Common myeloid progenitor, CD34-positive (primary cell): ENCODE data around the gene RICTOR.

ENCODE experiments used
- CTCF ChIA-PET: fragments of 350-600 bp; sonication (Branson Sonifier 250); formaldehyde crosslinking; loops from one replicate; lab custom pipeline; 2021; ENCODE audit warnings: antibody characterized with exemption; lab: Charles Lee
- POLR2A ChIA-PET: fragments of 350-600 bp; sonication (Branson Sonifier 250); formaldehyde crosslinking; loops from one replicate; lab custom pipeline; 2021; ENCODE audit warnings: antibody characterized with exemption; lab: Charles Lee
- DNase-seq, 3 donors: peaks; one replicate each; pipeline versions ENCODE4 v3.0.0 to v3.0.0-alpha.2; 2013
- H3K27ac ChIP-seq, 2 experiments: 1 replicate in 1 of 2; 2 replicates in 1 of 2; pipeline ENCODE4 v1.7.0; 2013; ENCODE audit warnings: inconsistent platforms in 2 of 2, low read length in 2 of 2, mild to moderate bottlenecking in 2 of 2, low read depth in 1 of 2, moderate library complexity in 1 of 2; ENCODE audit not compliant: severe bottlenecking in 2 of 2, insufficient read depth in 1 of 2, poor library complexity in 1 of 2
- H3K27me3 ChIP-seq, 5 experiments: replicated peaks in 2 of 5; 1 replicate in 3 of 5; 2 replicates in 2 of 5; pipeline versions ENCODE4 v1.6.1 to v1.7.0; 2013; ENCODE audit warnings: low read length in 4 of 5, mild to moderate bottlenecking in 2 of 5, moderate library complexity in 2 of 5, inconsistent platforms in 1 of 5; ENCODE audit not compliant: insufficient read depth in 5 of 5, control insufficient read depth in 4 of 5
- H3K36me3 ChIP-seq, 4 experiments: 1 replicate in 2 of 4; 2 replicates in 2 of 4; pipeline versions ENCODE4 v1.6.1 to v1.7.0; 2013; ENCODE audit warnings: low read length in 3 of 4, control low read depth in 1 of 4, mild to moderate bottlenecking in 1 of 4; ENCODE audit not compliant: control insufficient read depth in 4 of 4, insufficient read depth in 4 of 4
- H3K4me1 ChIP-seq, 4 experiments: 1 replicate in 3 of 4; 2 replicates in 1 of 4; pipeline versions ENCODE4 v1.6.1 to v1.7.1; 2013; ENCODE audit warnings: low read length in 3 of 4, mild to moderate bottlenecking in 3 of 4, control low read depth in 1 of 4, inconsistent platforms in 1 of 4, moderate library complexity in 1 of 4; ENCODE audit not compliant: control insufficient read depth in 4 of 4, insufficient read depth in 4 of 4; ENCODE audit errors: control extremely low read depth in 1 of 4
- H3K4me3 ChIP-seq, 7 experiments: 1 replicate in 4 of 7; 2 replicates in 3 of 7; pipeline versions ENCODE4 v1.5.1 to v1.7.0; 2013; ENCODE audit warnings: mild to moderate bottlenecking in 7 of 7, low read length in 6 of 7, moderate library complexity in 6 of 7, inconsistent platforms in 2 of 7, low read depth in 2 of 7, control low read depth in 1 of 7; ENCODE audit not compliant: insufficient read depth in 4 of 7, control insufficient read depth in 1 of 7; ENCODE audit errors: extremely low read depth in 1 of 7
- H3K9me3 ChIP-seq, 5 experiments: 1 replicate in 4 of 5; 2 replicates in 1 of 5; pipeline versions ENCODE4 v1.6.1 to v1.7.1; 2013; ENCODE audit warnings: low read length in 4 of 5, mild to moderate bottlenecking in 2 of 5, inconsistent platforms in 1 of 5, low read depth in 1 of 5, moderate library complexity in 1 of 5; ENCODE audit not compliant: control insufficient read depth in 4 of 5, insufficient read depth in 2 of 5; ENCODE audit errors: control extremely low read depth in 1 of 5
- WGBS: methylation state at CpG from one replicate; pipeline ENCODE4 v1.1.5; 2013; ENCODE audit not compliant: insufficient coverage; 5-methylcytosine and 5-hydroxymethylcytosine counted together

The RICTOR gene

DNA sequence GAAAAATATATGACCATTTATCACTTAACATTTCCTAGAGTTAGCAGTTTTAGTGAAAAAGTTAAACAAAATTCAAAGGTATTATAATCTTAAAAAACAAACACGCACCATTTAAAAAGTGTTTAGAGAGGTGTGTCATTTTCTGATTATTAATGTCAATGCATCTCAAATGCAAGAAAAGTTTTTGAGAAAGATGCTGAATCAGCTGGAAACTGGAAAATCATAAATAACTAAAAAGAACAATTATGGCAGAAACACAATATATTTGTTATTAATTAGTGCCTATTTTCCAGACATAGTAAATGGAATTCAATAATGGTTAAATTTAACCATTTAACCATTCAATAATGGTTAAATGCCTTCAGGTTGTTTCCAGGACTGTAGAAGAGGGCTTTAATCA lies 64.9 kb downstream of the RICTOR start:
- H3K4me1 ChIP-seq, result peaks cover 0 to 6% (median 1%) of the 10 kb centered on the region in 4 experiments
- POLR2A ChIA-PET, result no interaction called here
- H3K27ac ChIP-seq, result no peak overlapping the region
- CTCF ChIA-PET, result interaction anchor here (3.0 kb wide), 1 partner anchor 72 kb away, joined by 10 read pairs; no protein-coding TSS in a partner anchor
- H3K9me3 ChIP-seq, result peaks cover 7 to 27% (median 13%) of the 10 kb centered on the region in 5 experiments
- no peak for DNase-seq
- WGBS, result no CpG with 5 or more reads among the region's 1 CpG
- no peak overlapping the region for H3K4me3 ChIP-seq
- H3K27me3 ChIP-seq, result no peaks in the 10 kb centered on the region
- peaks cover 4 to 36% (median 23%) of the 10 kb centered on the region in 4 experiments for H3K36me3 ChIP-seq

DNA sequence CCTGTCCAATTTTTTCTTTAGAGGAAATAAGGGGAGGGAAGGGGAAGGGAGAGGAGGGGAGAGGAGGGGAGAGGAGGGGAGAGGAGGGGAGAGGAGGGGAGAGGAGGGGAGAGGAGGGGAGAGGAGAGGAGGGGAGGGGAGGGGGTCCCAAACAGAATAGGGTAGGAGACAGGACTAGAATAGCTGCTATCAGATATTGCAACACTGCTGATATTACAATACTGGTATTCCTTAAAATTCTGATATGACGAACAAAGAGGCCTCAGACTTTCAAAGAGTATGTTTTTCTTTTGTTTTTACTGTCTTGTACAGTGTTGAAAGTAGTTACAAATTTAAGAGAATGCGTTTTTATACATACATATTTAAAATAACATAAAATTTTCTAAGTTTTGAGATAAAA lies 67.5 kb downstream of the RICTOR start:
- no peaks in the 10 kb centered on the region for H3K27me3 ChIP-seq
- no CpG with 5 or more reads among the region's 2 CpGs for WGBS
- POLR2A ChIA-PET, result interaction anchor here (1.7 kb wide), 1 partner anchor 74 kb away, joined by 5 read pairs; no protein-coding TSS in a partner anchor

GRCh38 chr5:39005566-39006232 lies 68.5 kb downstream of the RICTOR start:
- peaks cover 0 to 16% (median 6%) of the 10 kb centered on the region in 4 experiments for H3K36me3 ChIP-seq
- H3K4me1 ChIP-seq, result peaks cover 0 to 6% (median 1%) of the 10 kb centered on the region in 4 experiments
- POLR2A ChIA-PET, result interaction anchor here (1.2 to 1.7 kb wide), 2 partner anchors 9 to 75 kb away, joined by 3 to 5 read pairs; no protein-coding TSS in a partner anchor
- no peak overlapping the region for H3K4me3 ChIP-seq
- H3K27me3 ChIP-seq, result no peaks in the 10 kb centered on the region
- H3K9me3 ChIP-seq, result no peaks in the 10 kb centered on the region
- peak overlapping the region in 1 of 2 experiments; percentile 35 for H3K27ac ChIP-seq
- 100% methylated on average over 1 of the region's 3 CpGs for WGBS
- CTCF ChIA-PET, result interaction anchor here (0.6 to 6.6 kb wide), 22 partner anchors 8 to 277 kb away, joined by 3 to 79 read pairs (median 3); no protein-coding TSS in a partner anchor
- DNase-seq, result peak; percentile 65 to 82 (median 77)

More for the DNA sequence above, 67.5 kb downstream of the RICTOR start:
- Histone ChIP-seq H3K9me3 (peaks cover 0 to 9% (median 7%) of the 10 kb centered on the region in 5 experiments), H3K4me1 (peaks cover 0 to 6% (median 1%) of the 10 kb centered on the region in 4 experiments), H3K36me3 (peaks cover 0 to 25% (median 12%) of the 10 kb centered on the region in 4 experiments), H3K27ac (peak overlapping the region in 1 of 2 experiments; percentile 38), H3K4me3 (no peak overlapping the region)
- DNase-seq, result no peak
- CTCF ChIA-PET, result interaction anchor here (0.8 to 6.6 kb wide), 12 partner anchors 9 to 267 kb away, joined by 3 to 79 read pairs (median 4); no protein-coding TSS in a partner anchor

DNA sequence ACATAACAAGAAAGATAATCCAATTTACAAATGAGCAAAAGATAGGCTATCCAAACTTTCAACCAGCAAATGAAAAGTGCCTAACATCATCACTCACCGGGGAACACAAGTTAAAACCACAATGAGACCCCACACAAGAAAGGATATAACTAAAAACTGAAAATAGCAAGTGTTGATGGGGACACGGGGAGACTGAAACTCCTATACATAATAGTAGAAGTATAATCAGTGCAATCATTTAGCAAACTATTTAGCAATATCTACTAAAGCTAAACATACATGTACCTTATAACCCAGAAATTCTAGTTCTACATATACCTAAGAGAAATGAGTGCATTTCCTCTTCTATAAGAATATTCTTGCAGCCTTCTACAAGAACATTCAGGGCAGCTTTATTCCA lies 72.5 kb downstream of the RICTOR start:
- ChIA-PET CTCF (interaction anchor here (0.7 to 6.6 kb wide), 4 partner anchors 16 to 583 kb away, joined by 3 to 79 read pairs (median 4); no protein-coding TSS in a partner anchor), POLR2A (no interaction called here)
- H3K36me3 ChIP-seq, result peaks cover 2 to 31% (median 7%) of the 10 kb centered on the region in 4 experiments
- H3K4me1 ChIP-seq, result peaks cover 0 to 6% (median 1%) of the 10 kb centered on the region in 4 experiments
- H3K27ac ChIP-seq, result no peak overlapping the region
- H3K27me3 ChIP-seq, result no peaks in the 10 kb centered on the region
- no peak overlapping the region for H3K4me3 ChIP-seq
- H3K9me3 ChIP-seq, result peaks cover 0 to 9% (median 0%) of the 10 kb centered on the region in 5 experiments
- DNase-seq, result no peak
- no CpG with 5 or more reads among the region's 2 CpGs for WGBS

DNA sequence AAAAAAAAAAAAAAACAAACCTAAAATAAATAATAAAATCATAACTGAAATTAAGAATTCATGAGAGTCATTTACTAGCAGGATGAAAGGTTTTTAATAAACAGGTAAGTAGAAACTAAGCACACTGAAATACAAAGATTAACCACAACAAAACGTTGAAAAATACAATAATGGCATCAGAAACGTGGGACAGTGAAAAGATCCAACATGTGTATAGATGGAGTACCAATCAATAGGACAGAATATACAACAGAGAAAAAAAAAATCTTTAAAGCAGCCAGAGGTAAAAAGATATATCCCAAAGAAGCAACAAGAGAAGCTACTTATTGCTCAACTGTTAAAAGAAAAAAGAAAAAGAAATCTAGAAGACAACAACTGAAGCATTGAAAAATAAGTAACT lies 75.2 kb downstream of the RICTOR start:
- no peak overlapping the region for H3K4me3 ChIP-seq
- no peak overlapping the region for H3K27ac ChIP-seq
- ChIA-PET CTCF (interaction anchor here (2.2 kb wide), 1 partner anchor 82 kb away, joined by 7 read pairs; no protein-coding TSS in a partner anchor), POLR2A (no interaction called here)
- H3K9me3 ChIP-seq, result peaks cover 0 to 9% (median 0%) of the 10 kb centered on the region in 5 experiments
- peaks cover 2 to 39% (median 7%) of the 10 kb centered on the region in 4 experiments for H3K36me3 ChIP-seq
- DNase-seq, result peak in 1 of 3 donors; percentile 17
- H3K4me1 ChIP-seq, result no peaks in the 10 kb centered on the region
- no peaks in the 10 kb centered on the region for H3K27me3 ChIP-seq
- no CpG with 5 or more reads among the region's 2 CpGs for WGBS

DNA sequence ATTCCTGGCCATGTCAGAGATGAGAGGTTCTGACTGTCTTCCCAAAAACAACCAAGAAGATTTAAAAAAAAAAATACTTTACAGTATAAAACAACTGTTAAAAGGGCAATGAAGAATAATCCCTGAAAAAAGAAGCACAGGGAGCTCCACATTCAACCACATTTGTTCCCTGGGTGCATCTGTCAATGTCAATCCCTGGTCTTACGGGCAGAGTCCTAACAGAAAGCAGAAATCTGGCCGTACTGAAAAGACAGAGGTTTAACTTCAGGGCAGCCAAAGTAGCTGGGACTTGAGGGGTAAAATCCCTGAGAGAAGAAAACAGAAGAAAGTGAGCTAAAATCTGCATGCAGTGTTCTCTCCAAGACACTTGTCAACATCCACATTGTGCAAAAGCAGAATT lies 76.6 kb downstream of the RICTOR start:
- 100% methylated on average over 2 of the region's 2 CpGs for WGBS
- Histone ChIP-seq H3K9me3 (peaks cover 0 to 9% (median 0%) of the 10 kb centered on the region in 5 experiments), H3K27me3 (no peaks in the 10 kb centered on the region), H3K36me3 (peaks cover 5 to 42% (median 10%) of the 10 kb centered on the region in 4 experiments), H3K27ac (no peak overlapping the region), H3K4me1 (no peaks in the 10 kb centered on the region), H3K4me3 (no peak overlapping the region)
- ChIA-PET POLR2A (no interaction called here), CTCF (interaction anchor here (0.9 kb wide), 1 partner anchor 9 kb away, joined by 3 read pairs; no protein-coding TSS in a partner anchor)
- DNase-seq, result no peak
